ENCODE results near the gene SIL1.
"Not testable (repeated sequence)": the region's sequence is repeated elsewhere in the genome, so short reads cannot be mapped to it uniquely, and the experiment has no call there.

SIL1 gene

GRCh38 chr5:139196296-139196956, 1.7 kb downstream of the SIL1 start:
- DNase-seq = no peak

- DNase-seq = no peak
These were observed 3.7 kb downstream of the SIL1 start for GRCh38 chr5:139194486-139194885.

- no peak for DNase-seq
These were observed 4.2 kb downstream of the SIL1 start for GRCh38 chr5:139193928-139194327.

GRCh38 chr5:139192906-139193305, 5.3 kb downstream of the SIL1 start:
- DNase-seq = not testable (repeated sequence)

GRCh38 chr5:139191954-139192353, 6.2 kb downstream of the SIL1 start:
- DNase-seq = not testable (repeated sequence)

GRCh38 chr5:139190125-139190524, 8.0 kb downstream of the SIL1 start:
- peak; percentile 1 for DNase-seq

GRCh38 chr5:139188558-139189270, 9.5 kb downstream of the SIL1 start:
- no peak for DNase-seq

- DNase-seq = no peak
These were observed 11.3 kb downstream of the SIL1 start for GRCh38 chr5:139186752-139187326.

- DNase-seq = no peak
These were observed 11.9 kb downstream of the SIL1 start for GRCh38 chr5:139186261-139186660.

GRCh38 chr5:139185589-139185988, 12.6 kb downstream of the SIL1 start:
- DNase-seq = no peak

GRCh38 chr5:139183502-139183901, 14.7 kb downstream of the SIL1 start:
- no peak for DNase-seq

GRCh38 chr5:139182528-139183296, 15.5 kb downstream of the SIL1 start:
- no peak for DNase-seq

GRCh38 chr5:139181835-139182452, 16.2 kb downstream of the SIL1 start:
- DNase-seq = no peak

GRCh38 chr5:139181322-139181730, 16.8 kb downstream of the SIL1 start:
- DNase-seq = no peak

- DNase-seq = no peak
These were observed 17.3 kb downstream of the SIL1 start for GRCh38 chr5:139180850-139181249.

- DNase-seq = not testable (repeated sequence)
These were observed 18.2 kb downstream of the SIL1 start for GRCh38 chr5:139179778-139180513.

- no peak for DNase-seq
These were observed 19.2 kb downstream of the SIL1 start for GRCh38 chr5:139178935-139179334.

- DNase-seq = no peak
These were observed 19.6 kb downstream of the SIL1 start for GRCh38 chr5:139178589-139178917.

GRCh38 chr5:139177809-139178588, 20.2 kb downstream of the SIL1 start:
- DNase-seq = no peak

GRCh38 chr5:139177281-139177680, 20.9 kb downstream of the SIL1 start:
- not testable (repeated sequence) for DNase-seq

GRCh38 chr5:139174382-139174781, 23.8 kb downstream of the SIL1 start:
- DNase-seq = not testable (repeated sequence)
